GM19099 (cell line): ENCODE results near the gene UGT1A1.

ENCODE experiments used
- POLR2A ChIP-seq: IDR thresholded peaks from 3 replicates; pipeline ENCODE4 v1.6.1; 2011; ENCODE audit warnings: low read depth; ENCODE audit not compliant: insufficient read length; ENCODE audit errors: extremely low read depth

Gene UGT1A1

DNA sequence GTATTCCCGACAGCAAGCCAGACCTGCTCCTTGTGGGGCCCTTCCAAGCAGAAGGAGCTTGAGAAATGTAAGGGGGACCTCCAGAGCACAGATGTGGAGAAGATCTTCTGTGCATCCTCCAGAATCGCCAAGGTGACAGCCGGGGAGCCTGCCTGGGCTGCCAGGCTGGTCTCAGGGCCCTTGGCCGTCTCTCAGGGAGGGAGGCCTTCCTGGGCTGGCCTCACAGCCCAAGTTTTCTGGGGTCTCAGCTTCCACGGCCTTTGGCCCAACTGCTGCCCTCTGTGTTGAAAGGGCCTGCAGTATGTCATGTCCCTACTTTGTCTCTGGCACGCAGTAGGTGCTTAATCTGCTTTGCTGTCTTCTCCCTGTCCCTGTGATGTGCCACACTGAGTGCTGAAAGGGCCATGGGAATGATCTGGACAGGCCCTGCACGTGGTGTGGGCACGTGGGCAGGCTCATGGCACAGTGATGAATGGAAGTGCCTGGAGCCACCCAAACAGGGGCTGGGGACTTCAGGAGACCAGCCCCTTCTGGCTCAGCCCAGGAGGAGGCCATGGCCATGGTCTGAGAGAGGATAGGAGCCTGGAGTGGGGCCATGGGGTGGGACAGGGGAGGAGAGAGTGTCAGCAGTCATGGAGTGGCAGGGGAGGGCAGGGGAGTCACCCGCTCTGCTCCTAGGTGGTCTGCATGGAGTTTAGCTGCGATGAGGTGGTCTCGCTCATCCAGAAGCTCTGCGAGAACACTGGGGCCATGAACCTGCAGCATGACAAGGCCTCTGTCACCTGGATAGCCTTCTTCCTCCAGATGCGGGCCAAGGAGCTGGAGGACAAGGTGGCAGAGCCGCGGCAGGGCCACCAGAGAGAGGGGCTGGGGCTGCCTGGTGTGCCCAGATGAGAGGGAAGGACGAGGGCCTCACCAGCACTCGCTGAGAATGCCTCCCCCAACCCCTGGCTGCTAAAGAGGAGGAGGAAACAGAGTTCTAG lies 58.9 kb downstream of the UGT1A1 start:
- TF ChIP-seq POLR2A = no peak

DNA sequence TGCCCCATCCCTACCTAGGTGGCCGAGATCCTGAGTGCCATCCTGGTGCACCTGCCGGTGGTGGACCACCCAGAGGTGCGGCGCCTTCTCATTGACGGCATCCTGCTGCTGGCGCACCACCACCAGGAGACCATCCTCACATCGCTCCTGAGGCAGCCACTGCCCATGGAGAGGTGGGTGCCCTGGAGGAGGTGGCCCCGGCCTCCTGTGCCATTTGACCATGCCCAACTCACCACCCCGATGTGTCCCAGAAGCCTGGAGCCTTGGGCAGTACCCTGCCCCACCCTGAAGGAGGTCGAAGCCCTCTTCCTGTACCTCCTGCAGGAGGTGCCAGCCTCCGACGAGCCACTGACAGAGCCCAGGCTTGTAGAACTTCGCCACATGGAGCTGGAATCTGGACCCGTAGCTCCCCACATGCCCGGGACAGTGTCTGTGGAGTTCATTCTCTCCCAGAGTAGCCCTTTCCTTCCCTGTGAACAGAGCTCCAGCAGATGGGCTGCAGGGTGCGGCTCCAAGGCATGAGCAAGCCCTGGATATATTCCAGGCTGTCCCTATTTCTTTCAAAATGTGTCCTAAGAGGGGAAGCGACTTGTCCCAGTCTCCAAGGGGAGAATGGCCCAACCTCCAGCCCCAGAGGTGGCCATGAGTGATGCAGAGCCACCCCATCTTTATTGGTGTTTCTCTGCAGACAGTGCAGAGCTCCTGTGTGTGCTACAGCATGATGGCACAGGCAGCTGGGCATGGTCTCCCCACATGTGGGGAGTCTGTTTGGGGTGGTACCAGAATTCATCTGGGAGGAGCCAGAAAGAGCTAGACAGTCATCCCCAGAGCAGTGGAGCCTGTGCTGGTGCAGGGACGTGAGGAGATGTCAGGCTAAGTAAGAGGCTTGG lies 60.1 kb downstream of the UGT1A1 start:
- no peak for TF ChIP-seq POLR2A

DNA sequence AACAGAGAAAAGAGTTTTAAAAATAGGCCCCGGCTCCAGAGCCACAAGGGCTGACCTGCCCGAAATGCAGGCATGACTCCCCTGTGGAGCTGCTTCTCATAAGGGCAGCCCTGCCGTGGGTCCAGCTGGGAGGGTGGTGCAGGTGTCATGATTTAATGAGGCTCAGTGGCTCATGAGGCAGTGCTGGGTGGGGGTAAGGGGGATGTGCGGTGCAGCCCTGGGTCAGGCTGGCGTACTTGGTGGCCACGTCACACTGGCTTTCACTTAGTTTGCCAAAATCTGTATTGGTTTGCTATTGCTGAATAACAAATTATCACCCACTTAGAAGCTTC lies 60.7 kb downstream of the UGT1A1 start:
- TF ChIP-seq POLR2A = no peak

DNA sequence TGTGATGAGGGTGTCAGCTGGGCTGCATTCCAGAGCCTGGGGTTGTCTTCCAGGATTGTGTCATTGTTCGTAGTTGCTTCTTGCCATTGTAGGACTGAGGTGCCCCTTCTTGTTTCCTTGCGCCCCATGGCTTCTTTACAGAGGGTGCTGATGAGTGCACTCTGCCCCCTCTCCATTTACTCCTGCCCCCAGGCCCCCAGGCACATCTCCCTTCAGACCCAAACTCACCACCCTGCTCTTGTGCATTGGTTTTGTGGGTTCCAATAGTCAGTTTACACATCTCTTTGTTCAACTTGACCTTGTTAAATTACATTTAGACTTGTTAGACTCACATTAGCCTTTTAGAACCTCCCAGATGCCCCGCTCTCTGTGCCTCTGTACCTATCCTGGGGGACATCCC lies 61.1 kb downstream of the UGT1A1 start:
- no peak for TF ChIP-seq POLR2A

DNA sequence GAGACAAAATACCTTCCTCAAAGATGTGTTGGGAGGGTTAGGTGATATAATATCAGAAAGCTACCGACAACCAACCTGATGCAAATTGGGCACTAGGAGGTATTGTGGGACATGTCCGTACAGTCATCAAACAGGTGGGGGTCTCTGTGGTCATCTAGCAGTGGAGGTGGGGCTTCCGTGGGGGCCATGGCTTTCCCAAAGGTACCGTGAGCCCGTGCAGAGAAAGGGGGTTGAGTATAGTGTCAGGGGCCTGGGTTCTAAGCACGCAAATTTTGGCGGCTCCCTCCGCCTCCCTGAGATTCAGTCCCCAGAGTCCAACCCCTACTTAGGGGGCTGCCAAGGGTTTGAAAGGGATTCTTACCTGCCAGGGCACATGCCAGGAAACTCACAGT lies 61.6 kb downstream of the UGT1A1 start:
- no peak for TF ChIP-seq POLR2A

DNA sequence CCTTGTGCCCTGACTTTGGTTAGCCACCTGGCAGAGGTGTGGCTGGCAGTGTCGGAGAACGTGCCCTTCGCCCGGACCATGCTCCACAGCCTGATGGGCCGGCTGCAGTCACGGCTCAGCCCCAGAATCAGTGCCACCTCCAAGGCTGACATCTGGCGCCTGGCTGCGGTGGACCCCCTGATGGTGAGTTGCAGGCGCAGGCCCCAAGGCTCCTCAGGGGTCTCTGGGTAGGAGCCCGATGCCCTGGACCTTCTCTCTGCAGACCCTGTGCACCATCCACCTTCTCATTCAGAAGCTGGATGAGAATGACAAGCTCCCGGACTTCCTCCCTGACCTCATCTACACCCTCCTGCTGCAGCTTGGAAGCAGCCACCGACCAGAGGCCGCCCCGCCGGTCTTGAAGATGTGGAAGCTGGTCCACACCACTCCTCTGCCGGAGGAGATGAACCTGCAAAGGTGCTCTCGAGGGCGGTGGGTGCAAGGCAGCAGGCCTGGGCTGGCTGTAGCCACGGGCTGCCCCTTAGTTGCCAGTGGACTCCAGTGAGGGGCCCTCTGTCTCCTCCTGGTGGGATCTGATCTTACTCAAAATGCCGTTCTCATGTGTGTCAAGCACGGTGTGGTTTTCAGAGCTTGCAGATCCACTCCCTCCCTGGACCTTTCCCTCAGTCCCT lies 62.2 kb downstream of the UGT1A1 start:
- no peak for TF ChIP-seq POLR2A
